ENCODE data around the gene SLC40A1. TPM values are rescaled to one million over a fixed set of nuclear protein-coding genes. Genes with fewer than 3 reads are reported as not detected.

The SLC40A1 gene
- total and polyA plus RNA-seq, 2 donors (not counting 3 experiments of a cell fraction or from before 2014, with no cell fraction given): 8.5 to 15.1 TPM

- no peak overlapping the region for H3K4me2 ChIP-seq (ENCODE audit: insufficient read depth, low read length)
- dilution Hi-C loops (cut with MboI; ENCODE audit: extremely low pct_ligation_motif_present, low sequenced_read_pairs) (no loop called here), intact Hi-C loops (cut with micrococcal nuclease) (no loop called here)
- no peak overlapping the region for H3K9ac ChIP-seq (replicated peaks; ENCODE audit: extremely low read depth, insufficient read depth, low read length)
- H3K9me1 ChIP-seq (replicated peaks; ENCODE audit: control insufficient read depth, extremely low read depth, insufficient read depth, low read length): no peaks in the 10 kb centered on the region
- POLR2A ChIA-PET: no interaction called here
- no TSS peak for BruUV-seq (replicated peaks)
- FAIRE-seq (no peak), DNase-seq (ENCODE audit: low read depth, low spot score) (no peak)
- TF ChIP-seq POLR2AphosphoS5 (IDR thresholded peaks at IDR 0.05; ENCODE audit: insufficient read depth, low read depth, low read length) (no peak), EZH2 (IDR thresholded peaks at IDR 0.05; ENCODE audit: borderline replicate concordance, low read depth, low read length, severe bottlenecking) (no peak), MAX (IDR thresholded peaks at IDR 0.05; ENCODE audit: insufficient read depth, insufficient read length) (no peak), GATA2 (IDR thresholded peaks at IDR 0.05; ENCODE audit: insufficient read depth, insufficient read length, low read depth, low read length) (no peak), POLR2A (IDR thresholded peaks at IDR 0.05; ENCODE audit: low read depth, low read length) (no peak), JUN (IDR thresholded peaks at IDR 0.05; ENCODE audit: borderline replicate concordance, insufficient read depth, insufficient read length, low read depth) (no peak), MYC (IDR thresholded peaks at IDR 0.05; ENCODE audit: low read depth, low read length) (no peak), FOS (IDR thresholded peaks at IDR 0.05; ENCODE audit: borderline replicate concordance, insufficient read depth, low read length) (no peak)
- TF ChIP-seq, protein P1, sequence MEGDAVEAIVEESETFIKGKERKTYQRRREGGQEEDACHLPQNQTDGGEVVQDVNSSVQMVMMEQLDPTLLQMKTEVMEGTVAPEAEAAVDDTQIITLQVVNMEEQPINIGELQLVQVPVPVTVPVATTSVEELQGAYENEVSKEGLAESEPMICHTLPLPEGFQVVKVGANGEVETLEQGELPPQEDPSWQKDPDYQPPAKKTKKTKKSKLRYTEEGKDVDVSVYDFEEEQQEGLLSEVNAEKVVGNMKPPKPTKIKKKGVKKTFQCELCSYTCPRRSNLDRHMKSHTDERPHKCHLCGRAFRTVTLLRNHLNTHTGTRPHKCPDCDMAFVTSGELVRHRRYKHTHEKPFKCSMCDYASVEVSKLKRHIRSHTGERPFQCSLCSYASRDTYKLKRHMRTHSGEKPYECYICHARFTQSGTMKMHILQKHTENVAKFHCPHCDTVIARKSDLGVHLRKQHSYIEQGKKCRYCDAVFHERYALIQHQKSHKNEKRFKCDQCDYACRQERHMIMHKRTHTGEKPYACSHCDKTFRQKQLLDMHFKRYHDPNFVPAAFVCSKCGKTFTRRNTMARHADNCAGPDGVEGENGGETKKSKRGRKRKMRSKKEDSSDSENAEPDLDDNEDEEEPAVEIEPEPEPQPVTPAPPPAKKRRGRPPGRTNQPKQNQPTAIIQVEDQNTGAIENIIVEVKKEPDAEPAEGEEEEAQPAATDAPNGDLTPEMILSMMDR (IDR thresholded peaks at IDR 0.05; ENCODE audit: extremely low read depth in 1 of 2, insufficient read depth in 1 of 2, low read depth in 1 of 2, low read length in 2 of 2): no peak
- CTCF ChIA-PET: no interaction called here
- H3K79me2 ChIP-seq (ENCODE audit: control insufficient read depth, insufficient read depth, low read length): no peaks in the 10 kb centered on the region
- H4K20me1 ChIP-seq (replicated peaks; ENCODE audit: control insufficient read depth, extremely low read depth, insufficient read depth, low read length): no peaks in the 10 kb centered on the region
- no peak overlapping the region for H3K4me3 ChIP-seq (replicated peaks in 1 of 3; ENCODE audit: insufficient read depth in 1 of 3, low read depth in 1 of 3, low read length in 3 of 3)
- no peaks in the 10 kb centered on the region for H3K27me3 ChIP-seq (ENCODE audit: control insufficient read depth in 2 of 2, insufficient read depth in 2 of 2, low read length in 2 of 2)
- H2AFZ ChIP-seq (ENCODE audit: low read depth, low read length): no peak overlapping the region
- no peaks in the 10 kb centered on the region for H3K36me3 ChIP-seq (ENCODE audit: control insufficient read depth in 2 of 2, extremely low read depth in 1 of 2, insufficient read depth in 2 of 2, low read length in 2 of 2)
- H3K9me3 ChIP-seq (replicated peaks; ENCODE audit: control insufficient read depth, insufficient read depth, low read length): no peaks in the 10 kb centered on the region
- no peak overlapping the region for H3K27ac ChIP-seq (ENCODE audit: insufficient read depth, low read depth, low read length)
- no peaks in the 10 kb centered on the region for H3K4me1 ChIP-seq (ENCODE audit: control insufficient read depth, extremely low read depth, insufficient read depth, low read length)
Observed at GRCh38 chr2:189524746-189525145, 55.8 kb downstream of the SLC40A1 start.
